Omental fat pad (tissue), 4 donors: ENCODE measurements around the gene NBPF3. TPM values are rescaled to one million over a fixed set of nuclear protein-coding genes. Genes with fewer than 3 reads are reported as not detected.
"Not testable (repeated sequence)": the region's sequence is repeated elsewhere in the genome, so short reads cannot be mapped to it uniquely, and the experiment has no call there.

Experiments used
- ATAC-seq: fragments of 150-250 bp; one replicate; pipeline ENCODE4 v1.9.1; 2016; ENCODE audit warnings: mild to moderate bottlenecking, moderate library complexity; ENCODE audit not compliant: low FRiP score
- DNase-seq: peaks from one replicate; pipeline ENCODE4 v3.0.0-alpha.2; 2019; ENCODE audit warnings: low spot score
- CTCF ChIP-seq, 3 donors: fragments of 450-650 bp; IDR thresholded peaks; one replicate each; pipeline ENCODE4 v1.5.1; 2016 to 2017; ENCODE audit warnings: antibody characterized with exemption in 3 of 3, mild to moderate bottlenecking in 3 of 3, moderate library complexity in 2 of 3
- total RNA-seq, 4 donors: library from RNA; depleted of rRNA; stranded (reverse); fragments of >200 nt; gene quantifications; one replicate each; pipeline ENCODE4 v1.1.0, GENCODE V29; 2016

Gene NBPF3
- total RNA-seq, 4 donors from 2014 or later, result 4.6 to 20.5 (median 8.7) TPM

- DNase-seq, result no peak
- ATAC-seq, result no peak
- TF ChIP-seq CTCF (IDR thresholded peaks at IDR 0.05), result no peak
These were observed 71.1 kb downstream of the NBPF3 start for GRCh38 chr1:21510885-21511578.

- TF ChIP-seq CTCF (IDR thresholded peaks at IDR 0.05), result no peak
- ATAC-seq, result no peak
- no peak for DNase-seq
These were observed 71.9 kb downstream of the NBPF3 start for GRCh38 chr1:21511579-21512522.

GRCh38 chr1:21514245-21514644, 74.3 kb downstream of the NBPF3 start:
- DNase-seq (no peak), ATAC-seq (no peak)
- TF ChIP-seq CTCF (IDR thresholded peaks at IDR 0.05), result no peak

- DNase-seq (no peak), ATAC-seq (no peak)
- no peak for TF ChIP-seq CTCF (IDR thresholded peaks at IDR 0.05)
These were observed 77.2 kb downstream of the NBPF3 start for GRCh38 chr1:21517161-21517589.

GRCh38 chr1:21517660-21518480, 77.9 kb downstream of the NBPF3 start:
- ATAC-seq (no peak), DNase-seq (no peak)
- no peak for TF ChIP-seq CTCF (IDR thresholded peaks at IDR 0.05)

GRCh38 chr1:21518774-21519455, 79.0 kb downstream of the NBPF3 start:
- no peak for TF ChIP-seq CTCF (IDR thresholded peaks at IDR 0.05)
- DNase-seq, result no peak

GRCh38 chr1:21519486-21520070, 79.6 kb downstream of the NBPF3 start:
- ATAC-seq, DNase-seq: not testable (repeated sequence)

More at GRCh38 chr1:21518774-21519455, 79.0 kb downstream of the NBPF3 start:
- ATAC-seq, result no peak
